Panc1 (cell line): Measurements from ENCODE around the gene FECH.

Source experiments
- POLR2AphosphoS5 ChIP-seq: IDR thresholded peaks from 2 replicates; pipeline ENCODE4 v1.6.1; 2012; ENCODE audit warnings: mild to moderate bottlenecking, low read depth, low read length, moderate library complexity
- TCF7L2 ChIP-seq: IDR thresholded peaks from 2 replicates; pipeline ENCODE4 v1.6.1; 2011; ENCODE audit warnings: mild to moderate bottlenecking, low read depth, low read length, inconsistent platforms
- TF ChIP-seq, protein P1 (sequence below): fragments of 450-650 bp; IDR thresholded peaks from 2 replicates; pipeline ENCODE4 v1.5.1; 2017; ENCODE audit warnings: mild to moderate bottlenecking

DNA sequence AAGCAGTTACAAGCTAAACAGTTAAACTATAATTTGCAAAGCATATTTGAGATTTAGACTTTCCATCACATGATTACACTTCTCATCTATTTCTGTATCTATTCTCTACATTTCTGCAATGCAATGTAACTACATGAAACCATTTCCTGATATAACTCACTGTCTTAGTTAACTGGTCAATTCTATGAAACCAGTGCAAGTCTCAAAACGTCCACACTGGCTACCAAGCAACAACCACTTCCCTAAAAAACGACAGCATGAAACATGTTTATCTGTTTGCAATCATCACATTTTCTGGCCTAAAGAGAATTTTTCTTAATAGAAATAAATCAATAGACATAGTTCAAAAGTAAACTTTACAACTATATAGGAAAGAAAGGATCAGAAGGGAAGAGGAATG, 17.4 kb downstream of the FECH start:
- TF ChIP-seq POLR2AphosphoS5 (no peak), TCF7L2 (no peak)
- TF ChIP-seq, protein P1, sequence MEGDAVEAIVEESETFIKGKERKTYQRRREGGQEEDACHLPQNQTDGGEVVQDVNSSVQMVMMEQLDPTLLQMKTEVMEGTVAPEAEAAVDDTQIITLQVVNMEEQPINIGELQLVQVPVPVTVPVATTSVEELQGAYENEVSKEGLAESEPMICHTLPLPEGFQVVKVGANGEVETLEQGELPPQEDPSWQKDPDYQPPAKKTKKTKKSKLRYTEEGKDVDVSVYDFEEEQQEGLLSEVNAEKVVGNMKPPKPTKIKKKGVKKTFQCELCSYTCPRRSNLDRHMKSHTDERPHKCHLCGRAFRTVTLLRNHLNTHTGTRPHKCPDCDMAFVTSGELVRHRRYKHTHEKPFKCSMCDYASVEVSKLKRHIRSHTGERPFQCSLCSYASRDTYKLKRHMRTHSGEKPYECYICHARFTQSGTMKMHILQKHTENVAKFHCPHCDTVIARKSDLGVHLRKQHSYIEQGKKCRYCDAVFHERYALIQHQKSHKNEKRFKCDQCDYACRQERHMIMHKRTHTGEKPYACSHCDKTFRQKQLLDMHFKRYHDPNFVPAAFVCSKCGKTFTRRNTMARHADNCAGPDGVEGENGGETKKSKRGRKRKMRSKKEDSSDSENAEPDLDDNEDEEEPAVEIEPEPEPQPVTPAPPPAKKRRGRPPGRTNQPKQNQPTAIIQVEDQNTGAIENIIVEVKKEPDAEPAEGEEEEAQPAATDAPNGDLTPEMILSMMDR = no peak
